ENCODE measurements around the gene THPO.
A peak's percentile ranks its signal among the peaks of the same experiment; 100 is the strongest.

The THPO gene

GRCh38 chr3:184361932-184362667, 15.9 kb downstream of the THPO start:
- peak; percentile 68 for DNase-seq

GRCh38 chr3:184361532-184361931, 16.5 kb downstream of the THPO start, which contains the start of the genes CLCN2 and POLR2H:
Gene CLCN2 (minus strand): TSS chr3:184361605. CDS start chr3:184361479, 126 bp downstream.
Gene POLR2H (plus strand): TSS chr3:184361710. CDS start chr3:184363493, 1,783 bp downstream.
- DNase-seq: peak; percentile 37

- no peak for DNase-seq
These were observed 17.0 kb downstream of the THPO start for GRCh38 chr3:184360929-184361531.

GRCh38 chr3:184360070-184360928, 17.7 kb downstream of the THPO start:
- DNase-seq: no peak

- no peak for DNase-seq
These were observed 18.4 kb downstream of the THPO start for GRCh38 chr3:184359610-184360009.

GRCh38 chr3:184358921-184359350, 19.1 kb downstream of the THPO start:
- DNase-seq: no peak

- no peak for DNase-seq
These were observed 19.8 kb downstream of the THPO start for GRCh38 chr3:184358124-184358767.

- DNase-seq: no peak
These were observed 20.5 kb downstream of the THPO start for GRCh38 chr3:184357248-184358123.

- no peak for DNase-seq
These were observed 22.6 kb downstream of the THPO start for GRCh38 chr3:184355261-184356040.

- DNase-seq: no peak
These were observed 23.3 kb downstream of the THPO start for GRCh38 chr3:184354754-184355153.

GRCh38 chr3:184354121-184354728, 23.8 kb downstream of the THPO start:
- no peak for DNase-seq

GRCh38 chr3:184353546-184353941, 24.5 kb downstream of the THPO start:
- DNase-seq: no peak

GRCh38 chr3:184352897-184353545, 25.0 kb downstream of the THPO start:
- DNase-seq: no peak

GRCh38 chr3:184352149-184352785, 25.7 kb downstream of the THPO start:
- no peak for DNase-seq

- no peak for DNase-seq
These were observed 26.4 kb downstream of the THPO start for GRCh38 chr3:184351511-184352148.

GRCh38 chr3:184350618-184351017, 27.4 kb downstream of the THPO start:
- no peak for DNase-seq

- DNase-seq: no peak
These were observed 28.2 kb downstream of the THPO start for GRCh38 chr3:184349563-184350470.

GRCh38 chr3:184348057-184348382, 30.0 kb downstream of the THPO start:
- DNase-seq: no peak
